Neural cell (in vitro differentiated cells): ENCODE data around the gene ARHGEF2. TPM values are rescaled to one million over a fixed set of nuclear protein-coding genes. Genes with fewer than 3 reads are reported as not detected.

Experiments used
- H2AFZ ChIP-seq: fragments of 200-600, 300-800 bp; sonication (generic), shearing (Covaris generic); 2 replicates; pipeline ENCODE4 v1.6.0; 2014; ENCODE audit warnings: low read depth, mild to moderate bottlenecking, antibody characterized with exemption, low read length, moderate library complexity
- H3F3A ChIP-seq: fragments of 200-600 bp; shearing (Covaris generic); 2 replicates; pipeline ENCODE4 v1.6.1; 2016; ENCODE audit warnings: mild to moderate bottlenecking, moderate library complexity, mixed read lengths, antibody characterized with exemption, low read length; ENCODE audit not compliant: insufficient read depth, poor library complexity, severe bottlenecking
- H3K27ac ChIP-seq: fragments of 200-600, 300-800 bp; sonication (generic), shearing (Covaris generic); 2 replicates; pipeline ENCODE4 v1.5.1; 2014; ENCODE audit warnings: mild to moderate bottlenecking, low read length, moderate library complexity
- H3K27me3 ChIP-seq: fragments of 300-800, 200-600 bp; sonication (generic), shearing (Covaris generic); 2 replicates; pipeline ENCODE4 v1.6.0; 2014; ENCODE audit warnings: mild to moderate bottlenecking, low read depth, low read length, moderate library complexity; ENCODE audit not compliant: insufficient read depth
- H3K36me3 ChIP-seq: fragments of 300-800, 200-600 bp; sonication (generic), shearing (Covaris generic); 2 replicates; pipeline ENCODE4 v1.5.1; 2014; ENCODE audit warnings: mild to moderate bottlenecking, antibody characterized with exemption, low read length, moderate library complexity; ENCODE audit not compliant: insufficient read depth
- H3K4me2 ChIP-seq: fragments of 300-800, 200-600 bp; sonication (generic), shearing (Covaris generic); 2 replicates; pipeline ENCODE4 v1.6.0; 2014; ENCODE audit warnings: mild to moderate bottlenecking, low read length
- H3K4me3 ChIP-seq: fragments of 300-800, 200-600 bp; sonication (generic), shearing (Covaris generic); 2 replicates; pipeline ENCODE4 v1.5.1; 2014; ENCODE audit warnings: mild to moderate bottlenecking, low read length, moderate library complexity
- H3K79me2 ChIP-seq: fragments of 200-600 bp; shearing (Covaris generic); replicated peaks from 2 replicates; pipeline ENCODE4 v1.6.0; 2014; ENCODE audit warnings: mild to moderate bottlenecking, low read length, moderate library complexity; ENCODE audit not compliant: insufficient read depth
- H3K9ac ChIP-seq: fragments of 300-800, 200-600 bp; sonication (generic), shearing (Covaris generic); 2 replicates; pipeline ENCODE4 v1.6.1; 2016; ENCODE audit warnings: mild to moderate bottlenecking, low read length, mixed read lengths
- H3K9me2 ChIP-seq: fragments of 200-600 bp; shearing (Covaris generic); 2 replicates; pipeline ENCODE4 v1.6.1; 2016; ENCODE audit warnings: mild to moderate bottlenecking, low read length, mixed read lengths; ENCODE audit not compliant: insufficient read depth
- H3K9me3 ChIP-seq: fragments of 200-600, 300-800 bp; sonication (generic), shearing (Covaris generic); 2 replicates; pipeline ENCODE4 v1.6.1; 2016; ENCODE audit warnings: mild to moderate bottlenecking, mixed run types, low read length, moderate library complexity, mixed read lengths
- H4K20me1 ChIP-seq: fragments of 200-600 bp; shearing (Covaris generic); 2 replicates; pipeline ENCODE4 v1.6.1; 2016; ENCODE audit warnings: mild to moderate bottlenecking, mixed run types; ENCODE audit not compliant: insufficient read depth
- CTCF ChIP-seq: fragments of 450-650 bp; IDR thresholded peaks from 2 replicates; pipeline ENCODE4 v1.5.1; 2014; ENCODE audit warnings: antibody characterized with exemption, mild to moderate bottlenecking, moderate library complexity; ENCODE audit not compliant: poor library complexity, severe bottlenecking
- EP300 ChIP-seq: fragments of 450-650 bp; conservative IDR thresholded peaks from 2 replicates; pipeline ENCODE4 v1.6.1; 2014; ENCODE audit warnings: antibody characterized with exemption, mild to moderate bottlenecking, moderate library complexity; ENCODE audit not compliant: poor library complexity, severe bottlenecking
- EZH2 ChIP-seq: fragments of 200-600, 300-800 bp; shearing (Covaris generic), sonication (generic); IDR thresholded peaks from 2 replicates; pipeline ENCODE4 v1.6.1; 2014; ENCODE audit warnings: antibody characterized with exemption, low read length, borderline replicate concordance, mild to moderate bottlenecking; ENCODE audit not compliant: insufficient read depth, poor library complexity, severe bottlenecking
- MXI1 ChIP-seq: fragments of 450-650 bp; conservative IDR thresholded peaks from 2 replicates; pipeline ENCODE4 v1.6.1; 2014; ENCODE audit warnings: antibody characterized with exemption, mild to moderate bottlenecking; ENCODE audit not compliant: poor library complexity, severe bottlenecking
- POLR2AphosphoS5 ChIP-seq: IDR thresholded peaks from 2 replicates; pipeline ENCODE4 v1.6.1; 2012
- RAD21 ChIP-seq: fragments of 450-650 bp; conservative IDR thresholded peaks from 2 replicates; pipeline ENCODE4 v1.6.1; 2014; ENCODE audit warnings: antibody characterized with exemption, mild to moderate bottlenecking, moderate library complexity
- REST ChIP-seq: IDR thresholded peaks from 2 replicates; pipeline ENCODE4 v1.6.1; 2012; ENCODE audit warnings: borderline replicate concordance
- SMC3 ChIP-seq: fragments of 450-650 bp; conservative IDR thresholded peaks from 2 replicates; pipeline ENCODE4 v1.6.1; 2014; ENCODE audit warnings: antibody characterized with exemption, mild to moderate bottlenecking, moderate library complexity; ENCODE audit not compliant: poor library complexity
- TAF1 ChIP-seq: IDR thresholded peaks from 2 replicates; pipeline ENCODE4 v1.6.1; 2012; ENCODE audit warnings: low read depth
- polyA plus RNA-seq: library from polyadenylated mRNA; depleted of rRNA; stranded (reverse); fragments of >200 nt; gene quantifications from 2 replicates; pipeline ENCODE4 v1.2.3, GENCODE V29; 2014

ARHGEF2 gene
- polyA plus RNA-seq, 1 donor from 2014 or later, result 45.1 TPM

GRCh38 chr1:155920717-155921116 is 57.6 kb downstream of the ARHGEF2 start:
- Histone ChIP-seq H3K27ac (no peak overlapping the region), H3K4me2 (no peak overlapping the region), H3F3A (no peaks in the 10 kb centered on the region), H4K20me1 (no peaks in the 10 kb centered on the region), H3K4me3 (no peak overlapping the region), H3K36me3 (peaks cover 14% of the 10 kb centered on the region), H3K27me3 (no peaks in the 10 kb centered on the region), H3K79me2 (peaks cover 4% of the 10 kb centered on the region), H3K9me2 (no peaks in the 10 kb centered on the region), H3K9ac (no peak overlapping the region), H2AFZ (no peak overlapping the region), H3K9me3 (no peaks in the 10 kb centered on the region)
- TF ChIP-seq REST (no peak), RAD21 (no peak), TAF1 (no peak), CTCF (no peak), POLR2AphosphoS5 (no peak), SMC3 (no peak), EZH2 (no peak), EP300 (no peak), MXI1 (no peak)

- Histone ChIP-seq H3K9ac (no peak overlapping the region), H3K36me3 (peaks cover 14% of the 10 kb centered on the region), H2AFZ (no peak overlapping the region), H3K27ac (no peak overlapping the region), H3K9me2 (no peaks in the 10 kb centered on the region), H3K27me3 (no peaks in the 10 kb centered on the region), H3F3A (no peaks in the 10 kb centered on the region), H3K79me2 (peaks cover 4% of the 10 kb centered on the region), H3K9me3 (no peaks in the 10 kb centered on the region), H3K4me3 (no peak overlapping the region), H4K20me1 (no peaks in the 10 kb centered on the region), H3K4me2 (no peak overlapping the region)
- no peak for TF ChIP-seq EZH2
- no peak for TF ChIP-seq REST
- no peak for TF ChIP-seq MXI1
- no peak for TF ChIP-seq EP300
- TF ChIP-seq SMC3, result no peak
- no peak for TF ChIP-seq TAF1
- no peak for TF ChIP-seq RAD21
- TF ChIP-seq CTCF, result no peak
- TF ChIP-seq POLR2AphosphoS5, result no peak
These were observed 58.5 kb downstream of the ARHGEF2 start for GRCh38 chr1:155919801-155920200.
